Measurements from ENCODE around the gene APLN.

DNA sequence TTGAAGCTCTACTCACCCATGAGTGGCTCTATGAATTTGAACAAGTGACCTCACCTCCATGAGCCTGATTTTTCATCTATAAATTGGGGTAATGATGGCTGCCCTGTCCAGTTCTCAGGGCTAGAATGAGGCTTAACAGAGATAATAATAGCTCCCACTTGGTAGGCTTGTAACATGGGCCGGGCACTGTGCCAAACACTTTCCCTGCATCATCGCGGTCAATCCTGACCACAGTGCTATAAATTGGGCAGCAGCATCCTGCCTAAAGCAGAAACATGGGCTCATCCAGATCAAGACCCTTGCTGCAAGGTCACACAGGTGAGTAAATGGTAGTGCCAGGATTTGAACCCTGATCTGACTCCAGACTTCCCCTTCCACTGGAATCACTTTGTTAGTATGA is 12.8 kb downstream of the APLN start:
- TF ChIP-seq SRSF9 (IDR thresholded peaks at IDR 0.05; ENCODE audit: borderline replicate concordance, insufficient read depth, low read depth, low read length, poor library complexity, severe bottlenecking) (no peak), RCOR2 (CRISPR knock-in tag; IDR thresholded peaks at IDR 0.05) (no peak), REPIN1 (CRISPR knock-in tag; IDR thresholded peaks at IDR 0.05; ENCODE audit: borderline replicate concordance, low read depth) (no peak), TOE1 (CRISPR knock-in tag; IDR thresholded peaks at IDR 0.05) (no peak), TBP (CRISPR knock-in tag; IDR thresholded peaks at IDR 0.05) (no peak), CEBPB (IDR thresholded peaks at IDR 0.05; ENCODE audit: borderline replicate concordance, low read depth, low read length) (no peak), NKX3-1 (CRISPR knock-in tag; IDR thresholded peaks at IDR 0.05) (no peak), POLR2A (IDR thresholded peaks at IDR 0.05; ENCODE audit: insufficient read depth in 1 of 2, low read depth in 2 of 2, low read length in 2 of 2) (no peak)
- TF ChIP-seq, protein P1, sequence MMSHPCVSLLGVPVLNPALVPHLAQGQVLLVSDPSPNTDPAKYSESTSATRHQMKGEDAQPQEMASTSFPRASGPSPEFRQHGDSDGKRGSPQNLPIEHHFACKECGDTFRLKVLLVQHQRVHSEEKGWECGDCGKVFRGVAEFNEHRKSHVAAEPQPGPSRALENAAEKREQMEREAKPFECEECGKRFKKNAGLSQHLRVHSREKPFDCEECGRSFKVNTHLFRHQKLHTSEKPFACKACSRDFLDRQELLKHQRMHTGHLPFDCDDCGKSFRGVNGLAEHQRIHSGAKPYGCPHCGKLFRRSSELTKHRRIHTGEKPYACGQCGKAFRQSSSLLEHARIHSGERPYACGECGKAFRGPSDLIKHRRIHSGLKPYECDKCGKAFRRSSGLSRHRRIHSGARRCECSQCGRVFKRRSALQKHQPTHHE (CRISPR knock-in tag; IDR thresholded peaks at IDR 0.05; ENCODE audit: borderline replicate concordance) = no peak
- TF ChIP-seq, protein P2, sequence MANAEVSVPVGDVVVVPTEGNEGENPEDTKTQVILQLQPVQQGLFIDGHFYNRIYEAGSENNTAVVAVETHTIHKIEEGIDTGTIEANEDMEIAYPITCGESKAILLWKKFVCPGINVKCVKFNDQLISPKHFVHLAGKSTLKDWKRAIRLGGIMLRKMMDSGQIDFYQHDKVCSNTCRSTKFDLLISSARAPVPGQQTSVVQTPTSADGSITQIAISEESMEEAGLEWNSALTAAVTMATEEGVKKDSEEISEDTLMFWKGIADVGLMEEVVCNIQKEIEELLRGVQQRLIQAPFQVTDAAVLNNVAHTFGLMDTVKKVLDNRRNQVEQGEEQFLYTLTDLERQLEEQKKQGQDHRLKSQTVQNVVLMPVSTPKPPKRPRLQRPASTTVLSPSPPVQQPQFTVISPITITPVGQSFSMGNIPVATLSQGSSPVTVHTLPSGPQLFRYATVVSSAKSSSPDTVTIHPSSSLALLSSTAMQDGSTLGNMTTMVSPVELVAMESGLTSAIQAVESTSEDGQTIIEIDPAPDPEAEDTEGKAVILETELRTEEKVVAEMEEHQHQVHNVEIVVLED (CRISPR knock-in tag; IDR thresholded peaks at IDR 0.05; ENCODE audit: borderline replicate concordance) = no peak
- TF ChIP-seq, protein P3, sequence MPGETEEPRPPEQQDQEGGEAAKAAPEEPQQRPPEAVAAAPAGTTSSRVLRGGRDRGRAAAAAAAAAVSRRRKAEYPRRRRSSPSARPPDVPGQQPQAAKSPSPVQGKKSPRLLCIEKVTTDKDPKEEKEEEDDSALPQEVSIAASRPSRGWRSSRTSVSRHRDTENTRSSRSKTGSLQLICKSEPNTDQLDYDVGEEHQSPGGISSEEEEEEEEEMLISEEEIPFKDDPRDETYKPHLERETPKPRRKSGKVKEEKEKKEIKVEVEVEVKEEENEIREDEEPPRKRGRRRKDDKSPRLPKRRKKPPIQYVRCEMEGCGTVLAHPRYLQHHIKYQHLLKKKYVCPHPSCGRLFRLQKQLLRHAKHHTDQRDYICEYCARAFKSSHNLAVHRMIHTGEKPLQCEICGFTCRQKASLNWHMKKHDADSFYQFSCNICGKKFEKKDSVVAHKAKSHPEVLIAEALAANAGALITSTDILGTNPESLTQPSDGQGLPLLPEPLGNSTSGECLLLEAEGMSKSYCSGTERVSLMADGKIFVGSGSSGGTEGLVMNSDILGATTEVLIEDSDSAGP (CRISPR knock-in tag; IDR thresholded peaks at IDR 0.05; ENCODE audit: borderline replicate concordance) = no peak
- TF ChIP-seq, protein P4, sequence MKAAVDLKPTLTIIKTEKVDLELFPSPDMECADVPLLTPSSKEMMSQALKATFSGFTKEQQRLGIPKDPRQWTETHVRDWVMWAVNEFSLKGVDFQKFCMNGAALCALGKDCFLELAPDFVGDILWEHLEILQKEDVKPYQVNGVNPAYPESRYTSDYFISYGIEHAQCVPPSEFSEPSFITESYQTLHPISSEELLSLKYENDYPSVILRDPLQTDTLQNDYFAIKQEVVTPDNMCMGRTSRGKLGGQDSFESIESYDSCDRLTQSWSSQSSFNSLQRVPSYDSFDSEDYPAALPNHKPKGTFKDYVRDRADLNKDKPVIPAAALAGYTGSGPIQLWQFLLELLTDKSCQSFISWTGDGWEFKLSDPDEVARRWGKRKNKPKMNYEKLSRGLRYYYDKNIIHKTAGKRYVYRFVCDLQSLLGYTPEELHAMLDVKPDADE (CRISPR knock-in tag; IDR thresholded peaks at IDR 0.05) = no peak
- TF ChIP-seq, protein P5, sequence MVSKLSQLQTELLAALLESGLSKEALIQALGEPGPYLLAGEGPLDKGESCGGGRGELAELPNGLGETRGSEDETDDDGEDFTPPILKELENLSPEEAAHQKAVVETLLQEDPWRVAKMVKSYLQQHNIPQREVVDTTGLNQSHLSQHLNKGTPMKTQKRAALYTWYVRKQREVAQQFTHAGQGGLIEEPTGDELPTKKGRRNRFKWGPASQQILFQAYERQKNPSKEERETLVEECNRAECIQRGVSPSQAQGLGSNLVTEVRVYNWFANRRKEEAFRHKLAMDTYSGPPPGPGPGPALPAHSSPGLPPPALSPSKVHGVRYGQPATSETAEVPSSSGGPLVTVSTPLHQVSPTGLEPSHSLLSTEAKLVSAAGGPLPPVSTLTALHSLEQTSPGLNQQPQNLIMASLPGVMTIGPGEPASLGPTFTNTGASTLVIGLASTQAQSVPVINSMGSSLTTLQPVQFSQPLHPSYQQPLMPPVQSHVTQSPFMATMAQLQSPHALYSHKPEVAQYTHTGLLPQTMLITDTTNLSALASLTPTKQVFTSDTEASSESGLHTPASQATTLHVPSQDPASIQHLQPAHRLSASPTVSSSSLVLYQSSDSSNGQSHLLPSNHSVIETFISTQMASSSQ (IDR thresholded peaks at IDR 0.05; ENCODE audit: low read depth) = no peak
- TF ChIP-seq, protein P5 (CRISPR knock-in tag; IDR thresholded peaks at IDR 0.05; ENCODE audit: borderline replicate concordance) = no peak
